MM.1S (cell line): ENCODE measurements around the gene PSMA4.

Experiments used
- CTCF ChIP-seq: fragments of 300-600 bp; sonication (generic); IDR thresholded peaks from 2 replicates; pipeline ENCODE4 v1.5.1; 2016; ENCODE audit warnings: antibody characterized with exemption, low read length, mixed read lengths
- EZH2 ChIP-seq: fragments of 300-600 bp; sonication (generic); optimal IDR thresholded peaks from 2 replicates; pipeline ENCODE3; 2017; ENCODE audit warnings: low read depth, mild to moderate bottlenecking, antibody characterized with exemption, low read length, mixed read lengths
- EZH2phosphoT487 ChIP-seq: fragments of 300-600 bp; sonication (generic); IDR thresholded peaks from 2 replicates; pipeline ENCODE4 v1.6.1; 2018; ENCODE audit warnings: antibody characterized with exemption, low read length

- TF ChIP-seq CTCF (no peak), EZH2 (no peak), EZH2phosphoT487 (no peak)
These were observed 9.9 kb downstream of the PSMA4 start for GRCh38 chr15:78550194-78550593.
